ENCODE measurements around the gene APOBEC3F.
"Not testable (repeated sequence)": the region's sequence is repeated elsewhere in the genome, so short reads cannot be mapped to it uniquely, and the experiment has no call there.

The APOBEC3F gene

DNA sequence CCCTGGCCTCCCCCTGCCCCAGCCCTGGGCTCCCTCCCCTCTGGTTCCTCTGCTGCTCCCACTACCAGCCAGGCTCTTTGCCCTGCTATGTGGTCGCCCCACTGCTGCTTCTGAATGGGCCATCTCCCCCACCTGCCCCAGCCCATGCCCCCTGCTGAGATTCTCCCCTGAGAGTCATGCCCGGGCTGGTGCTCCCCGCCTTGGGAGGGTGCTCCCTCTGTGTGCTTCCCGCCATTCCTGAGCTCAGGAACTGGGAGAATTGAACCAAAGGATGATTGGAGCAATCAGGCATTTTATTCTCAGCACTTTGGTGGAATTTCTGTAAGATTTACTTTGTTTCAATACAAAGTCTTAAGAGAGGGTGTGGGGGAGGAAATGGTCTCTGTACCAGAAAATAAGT is 12.9 kb upstream of the APOBEC3F start:
- no peak for DNase-seq (ENCODE audit: low read depth)

DNA sequence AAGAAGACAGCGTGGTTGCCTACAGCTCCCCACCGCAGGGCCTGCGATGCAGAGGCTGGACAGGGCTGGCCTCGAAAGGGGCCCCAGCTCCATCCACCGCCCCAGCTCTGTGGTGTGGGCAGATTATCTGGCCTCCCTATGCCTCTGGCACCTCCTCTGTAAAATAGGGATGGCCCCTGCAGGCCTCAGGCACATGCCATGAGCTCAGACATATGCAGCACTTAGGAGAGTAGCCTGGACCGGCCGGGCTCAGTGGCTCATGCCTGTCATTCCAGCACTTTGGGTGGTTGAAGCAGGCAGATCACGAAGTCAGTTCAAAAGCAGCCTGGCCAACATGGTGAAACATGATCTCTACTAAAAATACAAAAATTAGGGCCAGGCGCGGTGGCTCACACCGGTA is 12.4 kb upstream of the APOBEC3F start:
- no peak for DNase-seq (ENCODE audit: low read depth)

- no peak for DNase-seq (ENCODE audit: low read depth)
Observed at GRCh38 chr22:39029227-39029626, 11.4 kb upstream of the APOBEC3F start.

DNA sequence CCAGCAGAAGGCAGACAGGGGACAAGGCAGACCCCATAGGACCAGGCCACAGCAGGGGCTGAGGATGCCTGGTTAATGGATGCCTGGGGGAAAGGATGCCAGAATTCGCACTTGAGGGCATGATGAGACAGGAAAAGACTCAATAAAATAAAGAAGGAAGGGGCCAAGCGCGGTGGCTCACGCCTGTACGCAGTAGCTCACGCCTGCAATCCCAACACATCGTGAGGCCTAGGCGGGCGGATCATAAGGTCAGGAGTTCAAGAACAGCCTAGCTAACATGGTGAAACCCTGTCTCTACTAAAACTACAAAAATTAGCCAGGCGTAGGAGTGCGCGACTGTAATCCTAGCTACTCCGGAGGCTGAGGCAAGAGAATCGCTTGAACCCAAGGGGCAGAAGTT is 10.0 kb upstream of the APOBEC3F start:
- no peak for DNase-seq (ENCODE audit: low read depth)

DNA sequence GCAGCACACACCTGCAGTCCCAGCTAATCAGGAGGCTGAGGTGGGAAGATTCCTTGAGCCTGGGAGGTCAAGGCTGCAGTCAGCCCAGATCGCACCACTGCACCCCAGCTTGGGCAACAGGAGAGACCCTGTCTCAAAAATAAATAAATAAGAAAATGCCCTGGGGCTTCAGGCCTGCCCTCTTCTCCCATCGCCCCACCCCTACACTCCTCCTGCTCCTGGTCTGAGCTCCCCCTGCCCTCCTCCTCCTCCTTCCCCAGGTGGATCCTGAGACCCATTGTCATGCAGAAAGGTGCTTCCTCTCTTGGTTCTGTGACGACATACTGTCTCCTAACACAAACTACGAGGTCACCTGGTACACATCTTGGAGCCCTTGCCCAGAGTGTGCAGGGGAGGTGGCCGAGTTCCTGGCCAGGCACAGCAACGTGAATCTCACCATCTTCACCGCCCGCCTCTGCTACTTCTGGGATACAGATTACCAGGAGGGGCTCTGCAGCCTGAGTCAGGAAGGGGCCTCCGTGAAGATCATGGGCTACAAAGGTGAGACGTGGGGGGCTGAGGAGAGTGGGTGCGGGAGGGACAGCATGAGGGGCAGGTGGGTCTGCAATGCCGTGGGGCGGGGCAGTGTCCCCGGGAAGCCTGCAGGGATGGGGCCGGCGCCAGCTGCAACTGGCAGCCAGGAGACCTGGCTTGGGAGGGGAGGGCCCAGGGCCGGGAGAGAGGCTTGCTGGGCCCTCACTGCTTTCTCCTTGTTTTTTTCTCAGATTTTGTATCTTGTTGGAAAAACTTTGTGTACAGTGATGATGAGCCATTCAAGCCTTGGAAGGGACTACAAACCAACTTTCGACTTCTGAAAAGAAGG is 9.0 kb upstream of the APOBEC3F start:
- not testable (repeated sequence) for DNase-seq (ENCODE audit: low read depth)

GRCh38 chr22:39037071-39037470 is 3.6 kb upstream of the APOBEC3F start:
- not testable (repeated sequence) for DNase-seq (ENCODE audit: low read depth)

DNA sequence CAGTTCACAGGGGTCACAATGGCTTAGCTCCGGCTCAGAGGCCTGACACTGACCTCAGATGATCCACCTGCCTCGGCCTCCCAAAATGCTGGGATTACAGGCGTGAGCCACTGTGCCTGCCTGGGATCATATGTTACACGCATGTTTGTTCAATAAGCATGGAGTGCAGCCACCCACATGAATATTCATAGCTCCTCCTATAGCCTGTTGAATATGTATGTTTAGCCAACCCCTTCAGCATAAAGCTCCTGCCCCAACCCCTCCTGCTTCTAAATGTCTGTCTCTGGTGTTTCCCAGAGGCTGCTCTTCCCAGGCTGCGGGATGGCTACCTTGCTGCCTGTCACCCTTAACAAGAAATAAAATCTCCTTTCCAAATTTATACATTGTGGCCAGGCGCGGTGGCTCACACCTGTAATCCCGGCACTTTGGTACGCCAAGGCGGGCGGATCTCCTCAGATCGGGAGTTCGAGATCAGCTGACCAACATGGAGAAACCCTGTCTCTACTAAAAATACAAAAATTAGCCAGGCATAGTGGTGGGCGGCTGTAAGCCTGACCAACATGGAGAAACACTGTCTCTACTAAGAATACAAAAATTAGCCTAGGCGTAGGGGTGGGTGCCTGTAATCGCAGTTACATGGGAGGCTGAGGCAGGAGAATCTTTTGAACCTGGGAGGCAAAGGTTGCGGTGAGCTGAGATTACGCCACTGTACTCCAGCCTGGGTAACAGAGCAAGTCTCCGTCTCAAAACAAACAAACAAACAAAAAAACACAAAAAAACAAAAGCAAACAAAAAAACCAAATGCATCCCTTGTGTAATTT is 1.1 kb upstream of the APOBEC3F start:
- DNase-seq (ENCODE audit: low read depth) = no peak

DNA sequence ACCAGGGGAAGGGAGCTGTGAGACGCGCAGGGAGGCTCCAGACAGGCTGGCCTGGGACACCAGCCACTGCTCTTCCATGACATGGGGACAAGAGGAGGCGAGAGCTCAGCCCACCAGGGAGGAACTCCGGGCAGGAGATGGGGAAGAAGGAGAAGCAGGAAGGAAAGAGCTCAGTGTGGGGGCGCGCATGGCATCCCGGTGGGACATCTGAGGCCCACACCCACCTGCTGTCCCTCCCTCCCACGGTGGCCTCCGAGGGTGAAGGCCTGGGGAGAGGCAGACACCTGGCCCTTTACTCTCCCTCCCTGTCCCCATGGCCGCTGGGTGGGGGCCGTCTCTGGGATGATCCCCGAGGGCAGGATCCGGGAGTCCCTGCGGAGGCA is 518 bp upstream of the APOBEC3F start:
- DNase-seq (ENCODE audit: low read depth) = not testable (repeated sequence)

DNA sequence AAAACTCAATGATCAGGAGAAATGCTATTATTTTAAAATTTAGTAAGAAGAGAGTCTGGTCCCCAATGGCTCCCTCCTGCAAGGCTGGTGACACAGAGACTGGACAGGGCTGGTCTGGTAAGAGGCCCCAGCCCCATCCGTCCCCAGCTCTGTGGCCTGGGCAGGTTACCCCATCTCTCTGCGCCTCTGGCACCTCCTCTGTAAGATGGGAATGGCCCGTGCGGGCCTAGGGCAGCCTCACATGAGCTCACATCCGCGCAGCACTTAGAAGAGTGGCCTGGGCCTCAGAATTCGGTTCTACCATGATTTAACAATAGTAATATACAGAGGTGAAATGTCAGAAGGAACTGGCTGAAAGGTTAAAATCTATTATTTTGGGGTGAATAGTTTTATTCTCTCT is 1.2 kb downstream of the APOBEC3F start:
- no peak for DNase-seq (ENCODE audit: low read depth)

DNA sequence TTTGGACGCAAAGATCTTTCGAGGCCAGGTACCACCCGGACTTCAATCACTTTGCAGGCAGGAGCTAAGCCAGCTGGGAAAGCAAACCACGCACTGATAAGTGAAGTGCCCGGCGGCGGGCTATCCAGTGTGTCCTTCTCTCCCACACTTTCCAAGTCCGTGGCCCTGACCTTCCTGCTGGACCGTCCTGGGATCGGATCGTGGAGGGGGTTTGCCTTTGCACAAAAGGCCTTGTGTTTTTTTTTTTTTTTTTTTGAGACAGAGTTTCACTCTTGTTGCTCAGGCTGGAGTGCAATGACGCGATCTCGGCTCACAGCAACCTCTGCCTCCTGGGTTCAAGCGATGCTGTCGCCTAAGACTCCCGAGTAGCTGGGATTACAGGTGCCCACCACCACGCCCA is 2.4 kb downstream of the APOBEC3F start:
- not testable (repeated sequence) for DNase-seq (ENCODE audit: low read depth)

GRCh38 chr22:39045136-39045535 is 4.5 kb downstream of the APOBEC3F start:
- DNase-seq (ENCODE audit: low read depth) = not testable (repeated sequence)

GRCh38 chr22:39049486-39049885 is 8.8 kb downstream of the APOBEC3F start:
- DNase-seq (ENCODE audit: low read depth) = not testable (repeated sequence)

GRCh38 chr22:39051844-39052495 is 11.3 kb downstream of the APOBEC3F start:
- not testable (repeated sequence) for DNase-seq (ENCODE audit: low read depth)

DNA sequence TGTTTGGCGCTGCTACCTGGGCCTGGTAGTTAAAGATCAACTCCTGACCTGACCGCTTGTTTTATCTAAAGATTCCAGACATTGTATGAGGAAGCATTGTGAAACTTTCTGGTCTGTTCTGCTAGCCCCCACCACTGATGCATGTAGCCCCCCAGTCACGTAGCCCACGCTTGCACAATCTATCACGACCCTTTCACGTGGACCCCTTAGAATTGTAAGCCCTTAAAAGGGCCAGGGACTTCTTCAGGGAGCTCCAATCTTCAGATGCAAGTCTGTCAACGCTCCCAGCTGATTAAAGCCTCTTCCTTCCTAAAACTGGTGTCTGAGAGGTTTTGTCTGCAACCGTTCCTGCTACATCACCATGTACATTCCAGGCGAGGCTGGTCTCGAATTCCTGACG is 15.0 kb downstream of the APOBEC3F start:
- DNase-seq (ENCODE audit: low read depth) = no peak

GRCh38 chr22:39061290-39061689 is 20.6 kb downstream of the APOBEC3F start:
- not testable (repeated sequence) for DNase-seq (ENCODE audit: low read depth)

- not testable (repeated sequence) for DNase-seq (ENCODE audit: low read depth)
Observed at GRCh38 chr22:39061951-39062350, 21.3 kb downstream of the APOBEC3F start.

- not testable (repeated sequence) for DNase-seq (ENCODE audit: low read depth)
Observed at GRCh38 chr22:39063904-39064303, 23.2 kb downstream of the APOBEC3F start.

DNA sequence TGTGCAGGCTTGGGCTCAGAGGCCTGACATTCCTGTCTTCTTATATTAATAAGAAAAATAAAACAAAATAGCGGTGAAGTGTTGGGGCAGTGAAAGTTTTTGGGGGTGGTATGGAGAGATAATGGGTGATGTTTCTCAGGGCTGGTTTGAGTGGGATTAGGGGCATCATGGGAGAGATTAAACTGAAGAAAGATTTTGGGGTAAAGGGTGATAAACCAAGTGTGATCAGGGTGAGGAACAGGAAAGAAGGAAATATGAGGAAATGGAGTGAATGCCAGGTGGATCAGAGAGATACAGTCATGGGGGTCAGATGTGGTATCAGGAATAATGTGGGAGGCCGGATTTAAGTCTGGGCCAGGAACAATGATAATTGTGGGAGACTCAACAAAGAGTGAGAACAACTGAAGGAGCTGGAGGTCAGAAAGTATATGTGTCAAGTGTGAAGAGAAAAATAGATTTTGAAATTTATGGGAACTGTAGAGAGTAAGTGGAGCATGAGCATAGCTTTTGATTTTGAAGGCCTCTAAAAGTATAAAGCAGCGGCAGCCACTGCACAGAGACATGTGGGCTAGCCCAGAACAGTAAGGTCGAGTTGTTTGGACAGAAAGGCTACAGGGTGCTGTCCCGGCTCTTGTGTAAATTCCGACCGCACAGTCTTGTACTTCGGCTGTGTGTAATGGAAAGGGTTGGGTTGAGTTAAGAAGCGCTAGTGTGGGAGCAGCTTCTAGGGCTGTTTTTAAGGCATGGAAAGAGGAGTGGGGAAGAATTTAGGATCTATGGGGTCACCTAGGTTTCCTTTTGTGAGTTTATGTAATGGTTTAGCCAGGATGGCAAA is 26.0 kb downstream of the APOBEC3F start:
- DNase-seq (ENCODE audit: low read depth) = not testable (repeated sequence)

DNA sequence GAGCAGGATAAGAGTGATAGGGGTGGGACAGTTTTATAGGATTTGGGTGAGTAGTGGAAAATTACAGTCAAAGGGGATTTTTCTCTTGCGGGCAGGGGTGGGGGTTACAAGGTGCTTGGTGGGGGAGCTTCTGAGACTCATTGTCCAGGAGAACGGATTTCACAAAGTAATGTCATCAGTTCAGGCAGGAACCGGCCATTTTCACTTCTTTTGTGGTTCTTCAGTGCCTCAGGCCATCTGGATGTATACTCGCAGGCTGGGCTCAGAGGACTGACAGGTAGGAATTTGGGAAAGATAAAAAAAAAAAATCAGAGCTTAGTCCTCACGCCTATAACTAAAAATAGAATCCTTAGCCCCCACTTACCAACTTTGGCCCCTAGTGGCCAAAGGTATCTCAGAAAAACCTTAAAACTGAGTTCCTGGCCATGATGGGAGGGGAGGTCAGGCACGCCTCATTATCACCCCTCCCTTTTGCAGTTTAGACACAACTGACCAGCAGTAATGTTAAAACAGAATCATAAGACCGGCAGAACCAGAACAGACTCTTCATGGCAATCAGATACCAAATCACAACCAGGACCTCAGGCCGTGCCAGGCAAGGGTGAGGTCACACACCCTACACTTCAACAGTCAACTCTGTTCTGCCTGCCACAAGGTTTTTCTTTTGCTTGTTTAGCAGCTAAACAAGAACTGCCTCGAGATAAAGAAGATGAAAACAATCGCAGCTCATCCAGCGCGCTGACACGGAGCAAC is 27.5 kb downstream of the APOBEC3F start:
- no peak for DNase-seq (ENCODE audit: low read depth)

DNA sequence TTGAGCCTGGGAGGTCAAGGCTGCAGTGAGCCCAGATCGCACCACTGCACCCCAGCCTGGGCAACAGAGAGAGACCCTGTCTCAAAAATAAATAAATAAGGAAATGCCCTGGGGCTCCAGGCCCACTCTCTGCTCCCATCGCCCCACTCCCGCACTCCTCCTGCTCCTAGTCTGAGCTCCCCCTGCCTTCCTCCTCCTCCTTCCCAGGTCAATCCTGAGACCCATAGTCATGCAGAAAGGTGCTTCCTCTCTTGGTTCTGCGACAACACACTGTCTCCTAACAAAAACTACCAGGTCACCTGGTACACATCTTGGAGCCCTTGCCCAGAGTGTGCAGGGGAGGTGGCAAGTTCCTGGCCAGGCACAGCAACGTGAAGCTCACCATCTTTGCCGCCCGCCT is 29.5 kb downstream of the APOBEC3F start:
- DNase-seq (ENCODE audit: low read depth) = no peak

DNA sequence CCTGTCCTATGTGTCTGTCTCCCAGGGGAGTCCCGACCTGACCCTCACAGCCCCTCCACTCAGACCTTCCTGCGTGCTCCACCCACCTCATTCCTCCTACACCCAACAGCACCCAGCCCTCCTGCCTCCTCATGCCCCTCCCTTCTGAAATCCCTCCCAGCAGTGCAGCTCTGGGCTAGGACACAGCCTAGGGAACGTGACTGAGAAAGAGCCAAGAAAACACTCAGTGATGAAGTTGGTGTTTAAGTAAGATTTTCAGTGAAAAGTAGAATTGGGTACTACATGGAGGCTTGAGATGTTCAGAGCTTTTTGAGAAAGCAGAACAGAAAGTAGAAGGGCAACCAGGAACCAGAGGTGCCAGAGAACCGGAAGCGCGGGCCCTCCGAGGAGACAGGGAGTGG is 31.9 kb downstream of the APOBEC3F start:
- not testable (repeated sequence) for DNase-seq (ENCODE audit: low read depth)
